A549 (cell line): Measurements from ENCODE around the gene SEPHS1. TPM values are rescaled to one million over a fixed set of nuclear protein-coding genes. Genes with fewer than 3 reads are reported as not detected.
A peak's percentile ranks its signal among the peaks of the same experiment; 100 is the strongest.

Source experiments
- ATAC-seq, 2 experiments: fragments of 200-7000 bp in 1 of 2; fragments of >200 bp in 1 of 2; cut with Nextera tagmentation in 1 of 2; cut with Tn5 transposase in 1 of 2; 3 replicates each; pipeline versions ENCODE4 v1.8.0 to v1.9.1; 2018 to 2020; ENCODE audit warnings: mild to moderate bottlenecking in 1 of 2, moderate library complexity in 1 of 2
- CTCF ChIA-PET: fragments of 300-600 bp; sonication (Branson Sonifier 250); formaldehyde crosslinking; extraction: SDS; loops from one replicate; lab custom pipeline; 2021; ENCODE audit warnings: antibody characterized with exemption, inconsistent platforms; lab: Yijun Ruan, JAX
- POLR2A ChIA-PET: fragments of 350-600 bp; formaldehyde crosslinking; extraction: SDS; loops from one replicate; lab custom pipeline; 2021; ENCODE audit warnings: antibody characterized with exemption, inconsistent platforms; lab: Yijun Ruan, JAX
- DNase-seq, 2 experiments: peaks; one replicate each; pipeline versions ENCODE4 v3.0.0 to v3.0.0-alpha.2; 2011 to 2016; ENCODE audit warnings: low read depth in 1 of 2, low spot score in 1 of 2
- FAIRE-seq: peaks from 2 replicates; lab custom pipeline; 2011; peaks lifted over from hg19 to GRCh38; lab: Jason Lieb, UNC
- H3K27ac ChIP-seq, 2 experiments: fragments of >200 bp; sonication (Bioruptor Twin); formaldehyde crosslinking; 3 replicates each; pipeline ENCODE4 v1.5.1; 2016 to 2017
- H3K4me1 ChIP-seq: fragments of >200 bp; sonication (Bioruptor Twin); formaldehyde crosslinking; 3 replicates; pipeline ENCODE4 v1.6.1; 2016
- H3K4me2 ChIP-seq: fragments of >200 bp; sonication (Bioruptor Twin); formaldehyde crosslinking; 3 replicates; pipeline ENCODE4 v1.6.1; 2016
- H3K4me3 ChIP-seq: fragments of >200 bp; sonication (Bioruptor Twin); formaldehyde crosslinking; 3 replicates; pipeline ENCODE4 v1.5.1; 2016
- H3K9me3 ChIP-seq: fragments of >200 bp; sonication (Bioruptor Twin); formaldehyde crosslinking; 3 replicates; pipeline ENCODE4 v1.6.1; 2016
- CBX2 ChIP-seq: fragments of 200-600 bp; sonication (generic); IDR thresholded peaks from 2 replicates; pipeline ENCODE4 v1.6.1; 2016; ENCODE audit warnings: low read depth, mild to moderate bottlenecking, borderline replicate concordance
- CEBPB ChIP-seq, 2 experiments: fragments of >200 bp in 1 of 2; sonication (Bioruptor Twin) in 1 of 2; formaldehyde crosslinking in 1 of 2; IDR thresholded peaks; 2 replicates each; pipeline ENCODE4 v1.6.1; 2012 to 2016
- CHD4 ChIP-seq: fragments of 200-600 bp; sonication (generic); IDR thresholded peaks from 2 replicates; pipeline ENCODE4 v1.6.1; 2016; ENCODE audit warnings: antibody characterized with exemption, mild to moderate bottlenecking, borderline replicate concordance
- EHMT2 ChIP-seq: fragments of 200-600 bp; sonication (generic); IDR thresholded peaks from 2 replicates; pipeline ENCODE4 v1.6.1; 2016; ENCODE audit warnings: antibody characterized with exemption, low read depth, mild to moderate bottlenecking, moderate library complexity
- EP300 ChIP-seq, 2 experiments: fragments of >200 bp; sonication (Bioruptor Twin); formaldehyde crosslinking; IDR thresholded peaks; 2 replicates in 1 of 2; 3 replicates in 1 of 2; pipeline ENCODE4 v1.6.1; 2016 to 2017
- ESRRA ChIP-seq: fragments of 150-350 bp; IDR thresholded peaks from 2 replicates; pipeline ENCODE4 v1.6.1; 2014; ENCODE audit warnings: mild to moderate bottlenecking, low read length, borderline replicate concordance
- FOSL2 ChIP-seq, 2 experiments: fragments of 450-650 bp in 1 of 2; fragments of >200 bp in 1 of 2; sonication (Bioruptor Twin) in 1 of 2; formaldehyde crosslinking; IDR thresholded peaks; 2 replicates each; pipeline versions ENCODE4 v1.5.0 to v1.6.1; 2016 to 2020; ENCODE audit warnings: mild to moderate bottlenecking in 1 of 2, moderate library complexity in 1 of 2
- FOXS1 ChIP-seq: fragments of 250-450 bp; sonication (Bioruptor Pico); IDR thresholded peaks from 2 replicates; pipeline ENCODE4 v1.5.0; 2020; ENCODE audit warnings: mild to moderate bottlenecking, moderate library complexity
- GATA3 ChIP-seq: IDR thresholded peaks from 2 replicates; pipeline ENCODE4 v1.6.1; 2012; ENCODE audit warnings: borderline replicate concordance
- HDAC2 ChIP-seq: fragments of 200-600 bp; sonication (generic); IDR thresholded peaks from 2 replicates; pipeline ENCODE4 v1.6.1; 2016
- HEYL ChIP-seq: fragments of 250-450 bp; sonication (Bioruptor Pico); IDR thresholded peaks from 2 replicates; pipeline ENCODE4 v1.8.0; 2021; ENCODE audit warnings: mild to moderate bottlenecking, moderate library complexity
- KDM1A ChIP-seq: fragments of 200-600 bp; sonication (generic); IDR thresholded peaks from 2 replicates; pipeline ENCODE4 v1.6.1; 2016; ENCODE audit warnings: low read depth, mild to moderate bottlenecking
- MAFK ChIP-seq: fragments of 450-650 bp; IDR thresholded peaks from 2 replicates; pipeline ENCODE4 v1.6.1; 2014; ENCODE audit not compliant: partially characterized antibody
- MAZ ChIP-seq: fragments of 150-350 bp; IDR thresholded peaks from 2 replicates; pipeline ENCODE4 v1.6.1; 2014; ENCODE audit warnings: antibody characterized with exemption, low read depth, low read length, borderline replicate concordance
- MYC ChIP-seq: IDR thresholded peaks from 2 replicates; pipeline ENCODE4 v1.6.1; 2012; ENCODE audit warnings: mild to moderate bottlenecking, inconsistent platforms, low read length, improper control_type of control experiment, borderline replicate concordance
- NPAS2 ChIP-seq: fragments of 250-450 bp; sonication (Bioruptor Pico); IDR thresholded peaks from 2 replicates; pipeline ENCODE4 v1.8.0; 2022; ENCODE audit warnings: mild to moderate bottlenecking, moderate library complexity, borderline replicate concordance
- NR3C1 ChIP-seq: fragments of >200 bp; sonication (Bioruptor Twin); formaldehyde crosslinking; IDR thresholded peaks from 3 replicates; pipeline ENCODE4 v1.6.1; 2017
- PHF8 ChIP-seq: fragments of 200-600 bp; sonication (generic); IDR thresholded peaks from 2 replicates; pipeline ENCODE4 v1.6.1; 2016; ENCODE audit warnings: low read depth, mild to moderate bottlenecking, antibody characterized with exemption, moderate library complexity, borderline replicate concordance
- POLR2A ChIP-seq: IDR thresholded peaks from 2 replicates; pipeline ENCODE4 v1.6.1; 2012; ENCODE audit warnings: mild to moderate bottlenecking, low read length
- RAD21 ChIP-seq, 2 experiments: fragments of >200 bp in 1 of 2; sonication (Bioruptor Twin) in 1 of 2; formaldehyde crosslinking in 1 of 2; IDR thresholded peaks in 1 of 2; conservative IDR thresholded peaks in 1 of 2; 2 replicates in 1 of 2; 3 replicates in 1 of 2; pipeline ENCODE4 v1.6.1; 2012 to 2018; ENCODE audit warnings: inconsistent platforms in 1 of 2
- RARB ChIP-seq: fragments of 250-450 bp; sonication (Bioruptor Pico); IDR thresholded peaks from 2 replicates; pipeline ENCODE4 v1.8.0; 2021; ENCODE audit warnings: mild to moderate bottlenecking, moderate library complexity
- RFX5 ChIP-seq: fragments of 450-650 bp; IDR thresholded peaks from 2 replicates; pipeline ENCODE4 v1.7.1; 2014; ENCODE audit warnings: antibody characterized with exemption, mild to moderate bottlenecking, moderate library complexity
- RNF2 ChIP-seq: fragments of 200-600 bp; sonication (generic); IDR thresholded peaks from 2 replicates; pipeline ENCODE4 v1.6.1; 2016; ENCODE audit warnings: low read depth, mild to moderate bottlenecking, antibody characterized with exemption, moderate library complexity, borderline replicate concordance
- SMC3 ChIP-seq: fragments of >200 bp; sonication (Bioruptor Twin); formaldehyde crosslinking; IDR thresholded peaks from 3 replicates; pipeline ENCODE4 v1.6.1; 2018; ENCODE audit warnings: inconsistent platforms
- SREBF2 ChIP-seq: fragments of 450-650 bp; IDR thresholded peaks from 2 replicates; pipeline ENCODE4 v1.6.1; 2014; ENCODE audit warnings: mild to moderate bottlenecking, moderate library complexity
- TFCP2L1 ChIP-seq: fragments of 250-450 bp; sonication (Bioruptor Pico); IDR thresholded peaks from 2 replicates; pipeline ENCODE4 v1.5.0; 2021; ENCODE audit warnings: mild to moderate bottlenecking
- TP53 ChIP-seq: fragments of 250-450 bp; sonication (Bioruptor Pico); IDR thresholded peaks from 2 replicates; pipeline ENCODE4 v1.5.0; 2021; ENCODE audit warnings: mild to moderate bottlenecking, moderate library complexity
- ZNF302 ChIP-seq: fragments of 250-450 bp; sonication (Bioruptor Pico); IDR thresholded peaks from 2 replicates; pipeline ENCODE4 v1.9.0; 2021; ENCODE audit warnings: inconsistent platforms, mild to moderate bottlenecking, moderate library complexity
- ZSCAN20 ChIP-seq: fragments of 250-450 bp; sonication (Bioruptor Pico); IDR thresholded peaks from 2 replicates; pipeline ENCODE4 v1.8.0; 2022; ENCODE audit warnings: mild to moderate bottlenecking, moderate library complexity
- WGBS: methylation state at CpG from one replicate; pipeline ENCODE4 v1.1.6; 2017; ENCODE audit errors: missing lambda C conversion rate; 5-methylcytosine and 5-hydroxymethylcytosine counted together
- polyA plus RNA-seq, 4 experiments: library from polyadenylated mRNA; depleted of rRNA in 3 of 4; stranded (reverse); fragments of >200 nt; fragmentation: RNase III in 1 of 4; extraction: RNeasy Plus Mini Kit Qiagen cat#74134 plus additional on column Dnase treatment in 1 of 4; gene quantifications; 2 replicates in 3 of 4; 3 replicates in 1 of 4; pipeline ENCODE4 v1.2.3, GENCODE V29; 2011 to 2017
- TF ChIP-seq, protein P1 (sequence below): fragments of 150-350 bp; IDR thresholded peaks from 2 replicates; pipeline ENCODE4 v1.6.1; 2014; ENCODE audit warnings: low read depth, mild to moderate bottlenecking, low read length
- TF ChIP-seq, protein P2 (sequence below): fragments of >200 bp; sonication (Bioruptor Twin); formaldehyde crosslinking; IDR thresholded peaks from 3 replicates; pipeline ENCODE4 v1.5.1; 2016
- TF ChIP-seq, protein P3 (sequence below): fragments of 250-450 bp; sonication (Bioruptor Pico); IDR thresholded peaks from 2 replicates; pipeline ENCODE4 v1.5.0; 2021; ENCODE audit warnings: mild to moderate bottlenecking, moderate library complexity, borderline replicate concordance

Gene SEPHS1
- polyA plus RNA-seq, 2 of the 4 experiments (the other 2 are of a cell fraction), result 71.4 to 124 TPM

DNA sequence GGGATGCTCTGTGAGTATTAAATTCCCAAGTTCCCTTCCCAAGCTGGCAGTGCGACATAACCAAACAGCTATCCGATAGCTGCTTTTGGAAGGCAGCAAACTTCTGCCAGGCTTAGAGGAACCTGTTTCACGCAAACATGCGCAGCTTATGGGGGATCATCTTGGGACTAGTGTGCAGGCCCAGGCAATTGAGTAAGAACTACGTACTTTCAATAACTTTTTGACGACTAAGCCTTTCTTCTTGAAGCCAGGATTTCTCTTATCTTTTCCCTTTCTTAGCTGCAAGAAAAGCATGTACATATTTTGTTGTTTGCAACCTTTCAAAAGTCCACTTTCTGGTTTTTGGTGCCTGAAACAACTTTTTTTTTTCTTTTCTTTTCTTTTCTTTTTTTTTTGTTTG is 28.7 kb upstream of the SEPHS1 start:
- WGBS, result 80% methylated on average over 6 of the region's 6 CpGs
- no peaks in the 10 kb centered on the region for H3K9me3 ChIP-seq
- CTCF ChIA-PET, result interaction anchor here (0.7 to 4.9 kb wide), 7 partner anchors 8 to 336 kb away, joined by 3 to 31 read pairs (median 4); no protein-coding TSS in a partner anchor
- no peaks in the 10 kb centered on the region for H3K4me1 ChIP-seq
- no peak overlapping the region for H3K27ac ChIP-seq
- no peak for FAIRE-seq
- TF ChIP-seq RNF2 (no peak), MAFK (peak; percentile 39)
- TF ChIP-seq, all 56 proteins: peak for 1
- DNase-seq (no peak), ATAC-seq (no peak)
- no peak overlapping the region for H3K4me3 ChIP-seq
- POLR2A ChIA-PET, result no interaction called here
- H3K4me2 ChIP-seq, result no peak overlapping the region

DNA sequence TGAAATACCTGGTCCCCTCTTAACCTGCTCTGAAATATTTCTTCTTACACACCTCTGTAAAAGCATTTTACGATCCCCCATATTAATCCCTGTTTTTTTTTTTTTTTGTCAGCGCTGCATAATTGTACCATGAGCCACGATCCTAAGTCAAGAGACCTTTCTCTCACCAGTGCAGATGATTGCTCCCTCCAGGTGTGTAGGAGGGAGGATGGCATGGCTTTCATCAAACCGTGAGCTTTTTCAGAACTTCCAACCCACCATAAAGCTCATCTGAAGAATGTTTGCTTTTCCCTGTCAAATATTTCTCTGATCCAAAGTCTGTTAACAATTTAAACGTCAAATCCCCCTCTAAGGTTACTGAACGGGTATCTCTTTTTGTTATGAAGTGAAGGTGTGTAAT is 28.2 kb upstream of the SEPHS1 start:
- H3K4me2 ChIP-seq, result no peak overlapping the region
- no peaks in the 10 kb centered on the region for H3K4me1 ChIP-seq
- H3K4me3 ChIP-seq, result no peak overlapping the region
- FAIRE-seq (no peak), ATAC-seq (no peak), DNase-seq (no peak)
- WGBS, result 14% methylated on average over 6 of the region's 6 CpGs
- TF ChIP-seq CHD4 (no peak), ESRRA (no peak), RFX5 (no peak), RARB (CRISPR knock-in tag) (no peak), PHF8 (no peak), FOXS1 (CRISPR knock-in tag) (no peak), SMC3 (no peak), TFCP2L1 (CRISPR knock-in tag) (no peak), FOSL2 (IDR thresholded peaks at IDR 0.05) (no peak), FOSL2 (CRISPR knock-in tag; IDR thresholded peaks at IDR 0.05) (no peak), CEBPB (IDR thresholded peaks at IDR 0.05) (no peak), KDM1A (no peak), ZSCAN20 (CRISPR knock-in tag) (no peak), MAZ (no peak), ZNF302 (no peak), HEYL (no peak)
- POLR2A ChIA-PET, result no interaction called here
- H3K9me3 ChIP-seq, result no peaks in the 10 kb centered on the region
- H3K27ac ChIP-seq, result no peak overlapping the region
- CTCF ChIA-PET, result interaction anchor here (0.7 to 4.9 kb wide), 9 partner anchors 8 to 336 kb away, joined by 3 to 31 read pairs (median 5); partner anchors contain the start of gene PRPF18

DNA sequence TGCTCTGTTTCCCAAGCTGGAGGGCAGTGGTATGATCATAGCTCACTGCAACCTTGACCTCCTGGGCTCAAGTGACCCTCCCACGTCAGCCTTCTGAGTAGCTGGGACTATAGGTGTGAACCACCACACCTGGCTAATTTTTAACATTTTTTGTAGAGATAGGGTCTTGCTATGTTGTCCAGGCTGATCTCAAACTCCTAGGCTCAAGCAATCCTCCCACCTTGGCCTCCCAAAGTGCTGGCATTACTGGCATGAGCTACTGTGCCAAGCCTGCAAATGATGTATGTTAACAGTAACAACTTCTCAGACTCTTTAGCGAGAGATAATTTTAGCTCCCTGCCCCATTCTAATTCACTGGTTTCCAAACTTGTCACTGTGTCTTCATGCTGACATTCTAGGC is 27.7 kb upstream of the SEPHS1 start:
- ATAC-seq, result no peak
- Histone ChIP-seq H3K9me3 (no peaks in the 10 kb centered on the region), H3K27ac (no peak overlapping the region), H3K4me2 (no peak overlapping the region), H3K4me1 (no peaks in the 10 kb centered on the region), H3K4me3 (no peak overlapping the region)
- FAIRE-seq, result no peak
- POLR2A ChIA-PET, result no interaction called here
- CTCF ChIA-PET, result interaction anchor here (0.7 to 4.9 kb wide), 7 partner anchors 9 to 211 kb away, joined by 3 to 31 read pairs (median 6); partner anchors contain the start of gene PRPF18
- WGBS, result 53% methylated on average over 2 of the region's 2 CpGs
- DNase-seq, result no peak
- TF ChIP-seq EP300 (IDR thresholded peaks at IDR 0.05) (no peak), HDAC2 (no peak), GATA3 (no peak), EHMT2 (no peak), SREBF2 (no peak), NPAS2 (CRISPR knock-in tag) (no peak), RFX5 (no peak), NR3C1 (no peak), TP53 (CRISPR knock-in tag) (no peak), MYC (no peak), CBX2 (no peak), RAD21 (conservative IDR thresholded peaks at IDR 0.05 in 1 of 2, IDR thresholded peaks at IDR 0.05 in 1 of 2) (no peak), POLR2A (no peak)
- TF ChIP-seq, protein P1, sequence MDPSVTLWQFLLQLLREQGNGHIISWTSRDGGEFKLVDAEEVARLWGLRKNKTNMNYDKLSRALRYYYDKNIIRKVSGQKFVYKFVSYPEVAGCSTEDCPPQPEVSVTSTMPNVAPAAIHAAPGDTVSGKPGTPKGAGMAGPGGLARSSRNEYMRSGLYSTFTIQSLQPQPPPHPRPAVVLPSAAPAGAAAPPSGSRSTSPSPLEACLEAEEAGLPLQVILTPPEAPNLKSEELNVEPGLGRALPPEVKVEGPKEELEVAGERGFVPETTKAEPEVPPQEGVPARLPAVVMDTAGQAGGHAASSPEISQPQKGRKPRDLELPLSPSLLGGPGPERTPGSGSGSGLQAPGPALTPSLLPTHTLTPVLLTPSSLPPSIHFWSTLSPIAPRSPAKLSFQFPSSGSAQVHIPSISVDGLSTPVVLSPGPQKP, result no peak
- TF ChIP-seq, protein P2, sequence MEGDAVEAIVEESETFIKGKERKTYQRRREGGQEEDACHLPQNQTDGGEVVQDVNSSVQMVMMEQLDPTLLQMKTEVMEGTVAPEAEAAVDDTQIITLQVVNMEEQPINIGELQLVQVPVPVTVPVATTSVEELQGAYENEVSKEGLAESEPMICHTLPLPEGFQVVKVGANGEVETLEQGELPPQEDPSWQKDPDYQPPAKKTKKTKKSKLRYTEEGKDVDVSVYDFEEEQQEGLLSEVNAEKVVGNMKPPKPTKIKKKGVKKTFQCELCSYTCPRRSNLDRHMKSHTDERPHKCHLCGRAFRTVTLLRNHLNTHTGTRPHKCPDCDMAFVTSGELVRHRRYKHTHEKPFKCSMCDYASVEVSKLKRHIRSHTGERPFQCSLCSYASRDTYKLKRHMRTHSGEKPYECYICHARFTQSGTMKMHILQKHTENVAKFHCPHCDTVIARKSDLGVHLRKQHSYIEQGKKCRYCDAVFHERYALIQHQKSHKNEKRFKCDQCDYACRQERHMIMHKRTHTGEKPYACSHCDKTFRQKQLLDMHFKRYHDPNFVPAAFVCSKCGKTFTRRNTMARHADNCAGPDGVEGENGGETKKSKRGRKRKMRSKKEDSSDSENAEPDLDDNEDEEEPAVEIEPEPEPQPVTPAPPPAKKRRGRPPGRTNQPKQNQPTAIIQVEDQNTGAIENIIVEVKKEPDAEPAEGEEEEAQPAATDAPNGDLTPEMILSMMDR, result no peak
- TF ChIP-seq, protein P3, sequence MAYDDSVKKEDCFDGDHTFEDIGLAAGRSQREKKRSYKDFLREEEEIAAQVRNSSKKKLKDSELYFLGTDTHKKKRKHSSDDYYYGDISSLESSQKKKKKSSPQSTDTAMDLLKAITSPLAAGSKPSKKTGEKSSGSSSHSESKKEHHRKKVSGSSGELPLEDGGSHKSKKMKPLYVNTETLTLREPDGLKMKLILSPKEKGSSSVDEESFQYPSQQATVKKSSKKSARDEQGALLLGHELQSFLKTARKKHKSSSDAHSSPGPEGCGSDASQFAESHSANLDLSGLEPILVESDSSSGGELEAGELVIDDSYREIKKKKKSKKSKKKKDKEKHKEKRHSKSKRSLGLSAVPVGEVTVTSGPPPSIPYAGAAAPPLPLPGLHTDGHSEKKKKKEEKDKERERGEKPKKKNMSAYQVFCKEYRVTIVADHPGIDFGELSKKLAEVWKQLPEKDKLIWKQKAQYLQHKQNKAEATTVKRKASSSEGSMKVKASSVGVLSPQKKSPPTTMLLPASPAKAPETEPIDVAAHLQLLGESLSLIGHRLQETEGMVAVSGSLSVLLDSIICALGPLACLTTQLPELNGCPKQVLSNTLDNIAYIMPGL (CRISPR knock-in tag), result no peak
